ENCODE results near the gene KLHL25. TPM values are rescaled to one million over a fixed set of nuclear protein-coding genes. Genes with fewer than 3 reads are reported as not detected.

Gene KLHL25
- total RNA-seq, 1 experiment from 2014 or later: 18.4 TPM

DNA sequence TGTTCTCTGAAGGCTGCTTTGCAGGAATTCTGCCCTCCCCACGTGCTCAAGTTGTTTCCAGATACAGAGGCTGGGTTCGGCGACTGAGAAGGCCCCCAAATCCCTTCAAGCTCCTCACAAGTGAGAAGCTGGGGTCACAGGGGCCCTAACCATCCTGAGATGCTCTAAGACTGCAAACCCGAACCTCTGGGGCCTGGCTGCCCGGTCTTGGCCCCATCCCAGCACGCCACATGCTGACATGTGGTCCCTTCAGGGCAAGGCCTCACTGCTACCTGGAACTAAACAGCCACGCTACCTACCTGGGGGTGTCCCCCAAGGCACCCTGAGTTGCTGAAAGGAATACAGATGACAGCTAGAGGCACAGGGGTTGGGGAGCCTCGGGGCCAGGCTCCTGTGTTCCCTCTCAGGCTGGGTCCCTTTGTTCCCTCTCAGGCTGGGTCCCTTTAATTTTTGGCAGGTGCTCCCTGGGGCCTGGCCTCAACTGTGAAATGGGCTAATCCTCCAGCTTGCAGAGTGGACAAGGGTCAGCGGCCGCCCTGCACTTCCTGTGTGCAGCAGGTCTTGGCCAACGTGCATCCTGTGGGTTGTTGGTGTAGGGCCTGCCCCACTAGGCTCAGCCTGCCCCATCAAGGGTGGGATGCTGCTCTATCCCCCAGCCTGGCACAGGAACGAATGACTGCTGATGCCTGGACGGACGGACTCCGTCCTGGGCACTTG, 32.5 kb downstream of the KLHL25 start:
- H3K27ac Mint-ChIP-seq: peak overlapping the region in 1 of 3 experiments; percentile 94; a peak in 2 of 7 replicates
- H3K36me3 Mint-ChIP-seq (ENCODE audit: insufficient read depth in 1 of 3, low read depth in 3 of 3): peaks cover 11 to 32% (median 18%) of the 10 kb centered on the region in 3 experiments; a peak in 6 of 7 replicates
- H2BK12ac ChIP-seq (ENCODE audit: insufficient read length, low read depth, low read length): no peak overlapping the region
- H3K79me1 ChIP-seq (ENCODE audit: insufficient read depth, low read depth, low read length, poor library complexity, severe bottlenecking): no peaks in the 10 kb centered on the region
- no peak for DNase-seq
- no peak overlapping the region for H3K4me2 ChIP-seq (ENCODE audit: insufficient read depth, insufficient read length, low read length)
- H3T11ph ChIP-seq (ENCODE audit: low read length): no peak overlapping the region
- no peak overlapping the region for H3K18ac ChIP-seq (ENCODE audit: insufficient read length, low read depth, low read length)
- no peak overlapping the region for H2BK15ac ChIP-seq (ENCODE audit: low read depth, low read length)
- H4K20me1 ChIP-seq (ENCODE audit: control insufficient read depth, insufficient read depth, insufficient read length): no peaks in the 10 kb centered on the region
- H3K79me2 ChIP-seq (ENCODE audit: insufficient read depth, low read length): no peaks in the 10 kb centered on the region; the same call in 1 of the 2 replicates
- no peak overlapping the region for H4K5ac ChIP-seq (ENCODE audit: insufficient read length, low read depth, low read length)
- TF ChIP-seq, protein P1, sequence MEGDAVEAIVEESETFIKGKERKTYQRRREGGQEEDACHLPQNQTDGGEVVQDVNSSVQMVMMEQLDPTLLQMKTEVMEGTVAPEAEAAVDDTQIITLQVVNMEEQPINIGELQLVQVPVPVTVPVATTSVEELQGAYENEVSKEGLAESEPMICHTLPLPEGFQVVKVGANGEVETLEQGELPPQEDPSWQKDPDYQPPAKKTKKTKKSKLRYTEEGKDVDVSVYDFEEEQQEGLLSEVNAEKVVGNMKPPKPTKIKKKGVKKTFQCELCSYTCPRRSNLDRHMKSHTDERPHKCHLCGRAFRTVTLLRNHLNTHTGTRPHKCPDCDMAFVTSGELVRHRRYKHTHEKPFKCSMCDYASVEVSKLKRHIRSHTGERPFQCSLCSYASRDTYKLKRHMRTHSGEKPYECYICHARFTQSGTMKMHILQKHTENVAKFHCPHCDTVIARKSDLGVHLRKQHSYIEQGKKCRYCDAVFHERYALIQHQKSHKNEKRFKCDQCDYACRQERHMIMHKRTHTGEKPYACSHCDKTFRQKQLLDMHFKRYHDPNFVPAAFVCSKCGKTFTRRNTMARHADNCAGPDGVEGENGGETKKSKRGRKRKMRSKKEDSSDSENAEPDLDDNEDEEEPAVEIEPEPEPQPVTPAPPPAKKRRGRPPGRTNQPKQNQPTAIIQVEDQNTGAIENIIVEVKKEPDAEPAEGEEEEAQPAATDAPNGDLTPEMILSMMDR (conservative IDR thresholded peaks at IDR 0.05): no peak
- no peak overlapping the region for H3K56ac ChIP-seq (ENCODE audit: insufficient read length, low read depth, low read length)
- H3K4me3 Mint-ChIP-seq: no peak overlapping the region
- no CpG with 5 or more reads among the region's 15 CpGs for WGBS (ENCODE audit: extremely low coverage, insufficient read length, low lambda C conversion rate)
- no peaks in the 10 kb centered on the region for H3K4me1 ChIP-seq (ENCODE audit: insufficient read depth, low read length)
- H3K14ac ChIP-seq (ENCODE audit: insufficient read depth, low read length): no peak overlapping the region
- H3K4me1 Mint-ChIP-seq: peaks cover 15 to 32% of the 10 kb centered on the region in 2 experiments
- no peak overlapping the region for H4K8ac ChIP-seq (replicated peaks; ENCODE audit: insufficient read length, low read depth, low read length)
- no peak overlapping the region for H2AFZ ChIP-seq (ENCODE audit: low read length)
- H3K9me3 ChIP-seq (ENCODE audit: control insufficient read depth, low read depth, low read length): no peaks in the 10 kb centered on the region
- H3K27ac ChIP-seq (ENCODE audit: insufficient read length, low read depth, low read length): no peak overlapping the region
- H2AK5ac ChIP-seq (ENCODE audit: insufficient read length, low read length): no peak overlapping the region
- H3K9ac ChIP-seq (ENCODE audit: extremely low read depth, insufficient read length, low read length): no peak overlapping the region
- no peaks in the 10 kb centered on the region; a peak in 1 of 5 replicates for H3K9me3 Mint-ChIP-seq
- H2BK20ac ChIP-seq (ENCODE audit: low read depth, low read length, poor library complexity, severe bottlenecking): no peak overlapping the region
- no peak overlapping the region for H2BK120ac ChIP-seq (ENCODE audit: low read depth, low read length, poor library complexity, severe bottlenecking)
- no peak overlapping the region for H4K91ac ChIP-seq (ENCODE audit: insufficient read length, low read depth, low read length)
- H3K27me3 Mint-ChIP-seq (ENCODE audit: low read depth): no peaks in the 10 kb centered on the region
- H2BK5ac ChIP-seq (ENCODE audit: insufficient read length, low read length): no peak overlapping the region
- no peaks in the 10 kb centered on the region for H3K27me3 ChIP-seq (ENCODE audit: insufficient read depth, low read length)
- no peak overlapping the region for H3K4ac ChIP-seq (ENCODE audit: low read depth, low read length)
- no peak overlapping the region for H3K23ac ChIP-seq (ENCODE audit: insufficient read length, low read depth, low read length)
- no peaks in the 10 kb centered on the region for H3K23me2 ChIP-seq (ENCODE audit: insufficient read length, low read depth, low read length, poor library complexity, severe bottlenecking)
